IPS DF 6.9 (cell line): ENCODE results near the gene MAP3K15.
A peak's percentile ranks its signal among the peaks of the same experiment; 100 is the strongest.

Experiments
- DNase-seq: peaks from one replicate; pipeline ENCODE4 v3.0.0-alpha.2; 2013; ENCODE audit warnings: low read depth, low spot score
- H3K27ac ChIP-seq: one replicate; pipeline ENCODE4 v1.5.1; 2013; ENCODE audit warnings: low read length, control low read depth
- H3K27me3 ChIP-seq: 2 replicates; pipeline ENCODE4 v1.6.1; 2013; ENCODE audit warnings: mild to moderate bottlenecking, low read length; ENCODE audit not compliant: control insufficient read depth, insufficient read depth
- H3K36me3 ChIP-seq: 2 replicates; pipeline ENCODE4 v1.6.1; 2013; ENCODE audit warnings: low read length; ENCODE audit not compliant: control insufficient read depth, insufficient read depth
- H3K4me1 ChIP-seq: 2 replicates; pipeline ENCODE4 v1.6.1; 2013; ENCODE audit warnings: low read length; ENCODE audit not compliant: control insufficient read depth, insufficient read depth
- H3K4me3 ChIP-seq: 2 replicates; pipeline ENCODE4 v1.5.1; 2013; ENCODE audit warnings: mild to moderate bottlenecking, low read length
- H3K9me3 ChIP-seq: 2 replicates; pipeline ENCODE4 v1.6.1; 2013; ENCODE audit warnings: low read length, inconsistent platforms; ENCODE audit not compliant: control insufficient read depth, insufficient read depth
- WGBS: extraction: QIAGEN DNeasy Blood & Tissue Kit; methylation state at CpG from one replicate; pipeline ENCODE4 v1.1.7; 2013; ENCODE audit warnings: mixed read lengths, missing lambda C conversion rate; ENCODE audit not compliant: insufficient read length, insufficient coverage; 5-methylcytosine and 5-hydroxymethylcytosine counted together

Gene MAP3K15

DNA sequence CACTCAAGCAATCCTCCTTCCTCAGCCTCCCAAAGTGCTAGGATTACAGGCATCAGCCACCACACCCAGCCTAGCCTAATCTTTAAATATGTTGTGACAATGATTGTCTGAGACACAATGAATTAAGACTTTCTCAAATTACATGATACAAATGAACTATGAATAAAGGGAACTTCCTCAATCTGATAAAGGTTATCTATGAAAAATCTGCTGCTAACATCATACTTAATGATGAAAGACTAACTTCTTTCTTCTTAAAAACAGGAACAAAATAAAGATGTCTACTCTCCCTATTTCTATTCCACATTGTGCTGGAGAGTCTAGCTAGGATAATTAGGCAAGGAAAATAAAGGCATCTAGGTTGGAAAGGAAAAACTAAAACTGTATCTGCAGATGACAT lies 111.6 kb downstream of the MAP3K15 start:
- Histone ChIP-seq H3K27me3 (no peaks in the 10 kb centered on the region), H3K36me3 (no peaks in the 10 kb centered on the region), H3K9me3 (no peaks in the 10 kb centered on the region), H3K4me1 (no peaks in the 10 kb centered on the region), H3K4me3 (no peak overlapping the region), H3K27ac (no peak overlapping the region)
- no peak for DNase-seq

DNA sequence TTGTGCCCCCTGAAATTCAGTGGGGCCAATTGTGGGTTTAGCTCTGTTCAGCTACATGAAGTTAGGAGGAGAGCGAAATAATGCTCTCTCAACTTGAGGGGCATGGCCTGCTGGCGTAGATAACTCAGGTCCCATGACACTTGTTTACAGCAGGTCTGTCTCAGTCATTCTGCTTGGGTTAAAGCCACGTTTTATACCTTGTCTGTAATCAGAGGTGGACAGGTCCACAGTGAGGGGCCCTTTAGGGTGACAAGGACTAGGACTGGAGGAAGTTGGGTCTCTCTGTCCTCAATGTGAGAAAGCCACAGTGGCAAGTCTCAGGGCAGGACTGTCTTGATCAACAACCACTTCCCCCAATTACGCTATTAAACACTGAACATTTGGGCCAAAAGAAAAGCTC lies 122.6 kb downstream of the MAP3K15 start:
- DNase-seq, result no peak
- no peak overlapping the region for H3K27ac ChIP-seq
- WGBS, result no CpG with 5 or more reads among the region's 4 CpGs

DNA sequence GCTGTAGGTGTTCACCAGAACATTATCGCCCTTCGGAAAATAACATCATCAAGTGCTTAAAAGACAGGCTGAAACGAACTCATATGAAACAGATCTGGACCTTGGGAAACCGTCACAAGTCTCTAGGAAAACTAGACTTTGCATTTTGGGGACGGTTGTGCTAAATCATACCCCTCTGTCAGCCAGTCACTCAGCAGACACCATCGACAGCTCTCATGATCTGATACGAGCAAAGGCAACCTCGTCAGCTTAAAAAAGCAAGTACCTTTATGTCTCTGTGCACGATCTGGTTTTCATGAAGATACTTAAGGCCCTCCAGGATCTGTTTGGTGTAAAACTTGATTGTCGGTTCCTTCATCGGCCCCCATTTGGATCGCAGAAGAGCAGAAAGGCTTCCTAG lies 123.2 kb downstream of the MAP3K15 start:
- Histone ChIP-seq H3K4me1 (no peaks in the 10 kb centered on the region), H3K27me3 (no peaks in the 10 kb centered on the region), H3K27ac (no peak overlapping the region), H3K9me3 (no peaks in the 10 kb centered on the region), H3K4me3 (no peak overlapping the region), H3K36me3 (no peaks in the 10 kb centered on the region)
- no peak for DNase-seq
- no CpG with 5 or more reads among the region's 12 CpGs for WGBS

More for the DNA sequence above, 122.6 kb downstream of the MAP3K15 start:
- Histone ChIP-seq H3K9me3 (no peaks in the 10 kb centered on the region), H3K27me3 (no peaks in the 10 kb centered on the region), H3K4me1 (no peaks in the 10 kb centered on the region), H3K4me3 (no peak overlapping the region), H3K36me3 (no peaks in the 10 kb centered on the region)

DNA sequence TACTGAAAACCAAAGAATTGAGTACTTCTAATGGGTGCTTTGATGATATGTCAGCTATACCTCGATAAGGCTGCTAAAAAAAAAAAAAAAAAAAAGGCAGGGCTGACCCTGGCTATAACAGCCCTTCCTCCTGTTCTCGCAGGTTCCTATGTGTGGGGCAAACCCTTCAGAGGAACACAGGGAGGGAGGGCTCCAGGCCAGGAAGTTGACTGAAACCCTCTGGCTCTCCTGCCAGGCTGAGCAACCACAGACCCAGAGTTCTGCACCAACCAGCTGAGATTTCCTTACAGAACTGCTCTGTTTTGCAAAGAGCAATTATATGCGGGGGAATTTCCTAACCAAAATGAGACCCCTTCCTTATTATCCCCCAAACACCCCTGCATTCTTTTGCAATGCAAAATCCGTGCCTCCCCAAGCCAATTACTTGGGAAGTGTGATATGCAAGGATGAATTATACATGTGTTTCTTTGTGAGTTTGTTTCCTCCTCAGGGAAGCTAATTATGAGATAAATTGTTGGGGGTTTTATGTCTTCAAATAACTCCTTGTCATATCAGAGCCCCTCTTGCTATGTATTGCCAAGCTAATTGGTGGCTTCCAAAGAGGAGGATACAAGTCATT lies 126.0 kb downstream of the MAP3K15 start:
- Histone ChIP-seq H3K27me3 (no peaks in the 10 kb centered on the region), H3K4me3 (no peak overlapping the region), H3K4me1 (no peaks in the 10 kb centered on the region), H3K36me3 (no peaks in the 10 kb centered on the region), H3K27ac (no peak overlapping the region), H3K9me3 (no peaks in the 10 kb centered on the region)
- no peak for DNase-seq
- no CpG with 5 or more reads among the region's 4 CpGs for WGBS

DNA sequence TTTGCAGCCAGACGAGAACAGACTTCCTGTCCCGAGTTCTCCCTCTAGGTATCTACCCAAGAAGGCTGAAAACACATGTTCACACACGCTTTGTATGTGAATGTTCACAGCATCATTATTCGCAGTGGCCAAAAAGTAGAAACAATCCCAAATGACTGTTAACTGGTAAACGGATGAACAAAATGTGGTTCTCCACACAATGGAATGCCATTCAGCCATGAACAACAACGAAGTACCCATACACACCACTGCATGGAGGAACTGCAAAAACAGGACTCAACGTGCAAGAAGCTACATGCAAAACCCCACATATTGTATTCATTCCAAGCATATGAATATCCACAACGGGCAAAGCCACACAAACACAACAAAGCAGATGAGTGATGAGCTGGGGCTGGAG lies 126.6 kb downstream of the MAP3K15 start:
- no CpG with 5 or more reads among the region's 8 CpGs for WGBS
- Histone ChIP-seq H3K27me3 (no peaks in the 10 kb centered on the region), H3K36me3 (no peaks in the 10 kb centered on the region), H3K27ac (no peak overlapping the region), H3K4me1 (no peaks in the 10 kb centered on the region), H3K4me3 (no peak overlapping the region), H3K9me3 (no peaks in the 10 kb centered on the region)
- no peak for DNase-seq

DNA sequence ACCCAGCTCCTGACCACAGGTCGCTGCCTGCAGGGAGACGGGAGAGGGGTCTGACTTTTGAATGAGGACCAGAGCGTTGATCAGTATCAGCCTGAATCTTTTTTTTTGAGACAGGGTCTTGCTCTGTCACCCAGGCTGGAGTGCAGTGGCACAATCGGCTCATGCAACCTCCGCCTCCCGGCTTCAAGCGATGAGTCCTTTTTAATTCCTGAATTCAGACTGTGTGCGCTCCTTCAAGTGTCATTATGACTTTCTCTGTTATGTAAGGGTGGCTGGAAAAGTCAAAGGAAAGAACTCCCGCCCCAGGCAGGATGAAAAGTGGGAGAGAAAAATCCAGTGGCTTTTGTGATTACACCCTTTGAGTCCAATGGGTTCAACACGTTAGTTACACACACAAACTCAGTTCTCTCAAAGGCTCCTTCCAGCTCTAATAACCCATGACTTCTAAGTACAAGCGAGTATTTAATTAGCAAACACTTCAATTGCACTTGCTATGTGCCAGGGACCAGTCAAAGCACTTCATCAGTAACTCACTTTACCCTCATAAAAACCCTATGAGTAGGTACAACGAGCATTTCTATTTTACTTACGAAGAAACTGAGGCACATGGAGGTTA lies 127.1 kb downstream of the MAP3K15 start:
- H3K27ac ChIP-seq, result no peak overlapping the region
- WGBS, result no CpG with 5 or more reads among the region's 13 CpGs
- no peak overlapping the region for H3K4me3 ChIP-seq
- no peak for DNase-seq
- H3K9me3 ChIP-seq, result no peaks in the 10 kb centered on the region
- no peaks in the 10 kb centered on the region for H3K27me3 ChIP-seq
- H3K36me3 ChIP-seq, result no peaks in the 10 kb centered on the region
- H3K4me1 ChIP-seq, result no peaks in the 10 kb centered on the region

DNA sequence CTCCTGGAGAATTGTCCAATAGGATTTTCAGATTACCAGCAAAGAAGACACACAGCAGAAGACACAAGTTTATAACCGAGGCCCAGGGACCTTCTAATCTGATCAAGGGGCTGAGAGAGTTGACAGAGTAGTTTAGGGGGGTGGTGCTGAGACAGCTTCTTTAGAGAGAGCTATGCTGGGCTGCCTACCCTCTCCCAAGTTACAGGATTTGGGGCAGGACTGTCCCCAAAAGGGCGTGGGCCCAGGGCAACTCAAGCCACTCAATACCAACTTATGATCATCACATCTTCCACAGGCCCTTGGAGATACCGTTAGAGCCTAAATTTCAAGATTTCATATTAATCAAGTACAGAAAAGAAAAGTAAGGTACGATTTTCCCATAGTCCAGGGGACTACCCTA lies 128.6 kb downstream of the MAP3K15 start:
- Histone ChIP-seq H3K9me3 (no peaks in the 10 kb centered on the region), H3K36me3 (no peaks in the 10 kb centered on the region), H3K4me1 (no peaks in the 10 kb centered on the region; the same call in 1 of the 2 replicates), H3K27me3 (no peaks in the 10 kb centered on the region), H3K4me3 (no peak overlapping the region), H3K27ac (no peak overlapping the region)
- WGBS, result no CpG with 5 or more reads among the region's 4 CpGs
- DNase-seq, result no peak

DNA sequence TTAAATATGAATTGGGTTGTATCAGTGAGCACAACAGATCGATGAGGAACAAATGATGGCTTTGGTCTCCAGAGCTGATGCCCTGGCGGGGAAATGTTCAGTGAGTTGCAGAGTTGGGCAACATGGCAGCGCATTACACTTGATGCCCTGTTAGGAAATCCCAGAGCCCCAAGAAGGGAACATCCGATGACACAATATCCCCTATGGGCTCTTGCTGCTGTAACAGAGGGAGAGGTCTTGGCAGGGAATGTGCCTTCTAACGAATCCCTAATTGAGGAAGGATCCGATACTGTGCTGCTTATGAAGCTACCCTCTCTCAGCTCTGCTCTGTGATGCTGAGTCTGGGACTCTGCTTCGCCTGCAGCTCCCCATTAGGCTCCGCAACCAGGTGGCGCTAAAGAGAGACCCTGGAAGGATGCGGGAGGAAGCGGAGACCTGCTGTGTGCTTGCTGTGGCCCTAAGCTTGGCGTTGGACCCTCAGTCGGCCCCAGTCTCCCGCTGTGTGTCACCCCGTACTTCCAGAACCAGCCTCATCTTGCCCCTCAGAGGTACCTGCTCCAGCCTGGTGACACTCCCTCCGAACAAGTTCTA lies 132.7 kb downstream of the MAP3K15 start:
- no peaks in the 10 kb centered on the region for H3K27me3 ChIP-seq
- no peak overlapping the region for H3K27ac ChIP-seq
- no peaks in the 10 kb centered on the region for H3K36me3 ChIP-seq
- peak; percentile 33 for DNase-seq
- no peak overlapping the region for H3K4me3 ChIP-seq
- H3K4me1 ChIP-seq, result no peaks in the 10 kb centered on the region; the same call in 1 of the 2 replicates
- WGBS, result no CpG with 5 or more reads among the region's 16 CpGs
- H3K9me3 ChIP-seq, result no peaks in the 10 kb centered on the region

DNA sequence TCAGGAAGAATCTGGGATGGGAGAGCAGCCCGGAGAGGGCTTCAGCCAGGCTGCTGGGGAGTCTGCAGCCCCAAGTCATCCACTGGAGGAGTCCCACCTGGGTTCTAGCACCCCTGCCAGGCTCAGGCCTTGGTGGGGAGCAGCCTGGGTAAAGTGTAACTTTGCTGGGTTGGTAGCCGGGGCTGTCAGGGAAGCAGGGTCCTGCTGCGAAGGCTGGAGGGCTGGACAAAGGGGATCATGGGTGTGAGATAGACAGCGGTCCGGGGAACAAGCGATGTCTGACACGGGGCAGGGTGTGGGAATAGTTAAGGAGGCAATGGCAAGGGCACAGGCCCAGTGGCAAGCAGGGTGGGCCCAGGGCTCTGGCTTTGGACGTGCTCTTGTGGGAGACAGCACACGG lies 134.0 kb downstream of the MAP3K15 start:
- Histone ChIP-seq H3K27ac (no peak overlapping the region), H3K9me3 (no peaks in the 10 kb centered on the region), H3K36me3 (no peaks in the 10 kb centered on the region), H3K4me3 (no peak overlapping the region), H3K4me1 (no peaks in the 10 kb centered on the region; the same call in 1 of the 2 replicates), H3K27me3 (no peaks in the 10 kb centered on the region)
- DNase-seq, result no peak
- WGBS, result no CpG with 5 or more reads among the region's 9 CpGs

DNA sequence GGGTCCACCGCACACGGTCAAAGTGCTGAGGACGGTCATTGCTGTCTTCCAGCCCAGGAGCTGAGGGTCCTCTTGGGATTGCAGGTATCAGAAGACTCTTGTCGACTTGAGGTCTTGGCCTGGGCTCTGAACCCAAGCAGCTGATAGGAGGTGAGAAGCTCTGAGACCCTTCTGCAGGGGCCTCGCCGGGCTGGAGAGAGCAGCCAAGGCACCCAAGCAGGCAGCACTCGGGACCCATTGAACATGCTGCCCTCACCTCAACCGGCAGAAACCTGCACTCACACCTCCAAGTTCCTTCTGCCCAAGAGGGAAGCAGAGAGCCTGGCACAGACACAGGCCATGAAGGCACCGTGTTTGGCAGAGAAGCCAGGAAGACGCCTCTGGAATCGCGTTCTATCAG lies 137.5 kb downstream of the MAP3K15 start:
- no peaks in the 10 kb centered on the region for H3K27me3 ChIP-seq
- DNase-seq, result no peak

DNA sequence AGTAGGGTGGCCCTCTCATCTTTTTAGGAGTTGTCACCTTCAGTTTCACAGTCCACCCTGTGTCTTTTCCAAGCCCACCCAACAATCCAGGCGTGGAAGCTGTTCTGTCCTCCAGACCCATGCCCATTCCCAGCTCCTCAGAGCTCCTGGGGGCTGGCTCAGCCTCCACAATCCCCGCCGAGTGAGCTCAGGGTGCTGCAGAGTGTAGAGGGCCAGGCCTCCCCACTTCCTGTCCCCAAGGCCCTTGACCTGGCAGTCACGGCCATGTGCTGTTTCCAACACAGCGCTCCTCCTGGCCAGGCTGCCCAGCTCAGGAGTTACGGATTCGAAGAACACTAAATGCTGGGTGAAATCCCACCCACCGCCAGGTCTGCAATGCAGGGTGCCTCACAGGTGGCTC lies 139.8 kb downstream of the MAP3K15 start:
- Histone ChIP-seq H3K4me1 (0 out of 2 replicates have a peak, but pooled peaks cover 1% of the 10 kb centered on the region), H3K4me3 (no peak overlapping the region)
- DNase-seq, result no peak

More for the DNA sequence above, 137.5 kb downstream of the MAP3K15 start:
- WGBS, result no CpG with 5 or more reads among the region's 12 CpGs
- Histone ChIP-seq H3K4me3 (no peak overlapping the region), H3K36me3 (no peaks in the 10 kb centered on the region), H3K27ac (no peak overlapping the region), H3K9me3 (no peaks in the 10 kb centered on the region), H3K4me1 (peaks cover 1% of the 10 kb centered on the region; the same call in 1 of the 2 replicates)

More for the DNA sequence above, 139.8 kb downstream of the MAP3K15 start:
- Histone ChIP-seq H3K27me3 (no peaks in the 10 kb centered on the region), H3K36me3 (no peaks in the 10 kb centered on the region), H3K27ac (no peak overlapping the region), H3K9me3 (no peaks in the 10 kb centered on the region)
- no CpG with 5 or more reads among the region's 8 CpGs for WGBS
